OCI-LY7 (cell line): ENCODE results near the gene NBEAL1.

Experiments
- CTCF ChIP-seq: fragments of 200-600 bp; sonication (generic); conservative IDR thresholded peaks from 2 replicates; pipeline ENCODE4 v1.5.1; 2014; ENCODE audit warnings: mild to moderate bottlenecking, antibody characterized with exemption, low read length, moderate library complexity, mixed read lengths
- EZH2phosphoT487 ChIP-seq: fragments of 200-600 bp; sonication (generic); IDR thresholded peaks from 2 replicates; pipeline ENCODE4 v1.6.1; 2018; ENCODE audit warnings: low read depth, borderline replicate concordance, mild to moderate bottlenecking, mixed run types, antibody characterized with exemption, low read length, moderate library complexity, mixed read lengths

GRCh38 chr2:203238704-203239526, 224.2 kb downstream of the NBEAL1 start, which contains the start of gene CYP20A1:
- peak; percentile 52 for TF ChIP-seq CTCF
- no peak for TF ChIP-seq EZH2phosphoT487
